NCI-H1417 (cell line): ENCODE measurements around the gene CNKSR1.
A peak's percentile ranks its signal among the peaks of the same experiment; 100 is the strongest.

Experiments used
- DNase-seq, 3 experiments: peaks; one replicate each; lab custom pipeline; 2025; lab: John Stamatoyannopoulos, UW

Gene CNKSR1

GRCh38 chr1:26160527-26161414 lies 16.5 kb upstream of the CNKSR1 start:
- DNase-seq = no peak

- peak; percentile 27 to 89 (median 78) for DNase-seq
Measured at GRCh38 chr1:26161415-26162219, 15.7 kb upstream of the CNKSR1 start.

GRCh38 chr1:26162220-26162709 lies 15.0 kb upstream of the CNKSR1 start:
- DNase-seq = no peak

- no peak for DNase-seq
Measured at GRCh38 chr1:26163684-26164035, 13.6 kb upstream of the CNKSR1 start.

- peak; percentile 19 to 38 (median 34) for DNase-seq
Measured at GRCh38 chr1:26164036-26164860, 13.0 kb upstream of the CNKSR1 start.

GRCh38 chr1:26164861-26165842 lies 12.1 kb upstream of the CNKSR1 start:
- DNase-seq = no peak

- DNase-seq = no peak
Measured at GRCh38 chr1:26166719-26167281, 10.5 kb upstream of the CNKSR1 start.

- peak; percentile 57 to 85 (median 66) for DNase-seq
Measured at GRCh38 chr1:26168410-26169197, 8.7 kb upstream of the CNKSR1 start, which contains the start of gene C1orf232. C1orf232 (minus strand) TSS chr1:26168963; CDS start chr1:26168499, 464 bp downstream.

- DNase-seq = no peak
Measured at GRCh38 chr1:26169198-26169554, 8.1 kb upstream of the CNKSR1 start.

- peak; percentile 81 to 86 (median 85) for DNase-seq
Measured at GRCh38 chr1:26169669-26170471, 7.4 kb upstream of the CNKSR1 start, which contains the start of gene ZNF593. ZNF593 (plus strand) TSS chr1:26169908; CDS start chr1:26169984, 76 bp downstream.

- DNase-seq = peak in 1 of 3 experiments; percentile 29
Measured at GRCh38 chr1:26170472-26170821, 6.8 kb upstream of the CNKSR1 start.

GRCh38 chr1:26171084-26172072 lies 5.9 kb upstream of the CNKSR1 start, which contains the start of gene ZNF593OS:
ZNF593OS (minus strand) TSS chr1:26171832; CDS start chr1:26171661, 171 bp downstream.
- no peak for DNase-seq

- no peak for DNase-seq
Measured at GRCh38 chr1:26175346-26175745, 1.9 kb upstream of the CNKSR1 start.

- DNase-seq = no peak
Measured at GRCh38 chr1:26180010-26180506, 2.8 kb downstream of the CNKSR1 start.

- no peak for DNase-seq
Measured at GRCh38 chr1:26181586-26182382, 4.5 kb downstream of the CNKSR1 start.

- no peak for DNase-seq
Measured at GRCh38 chr1:26182383-26182696, 5.0 kb downstream of the CNKSR1 start.
